ENCODE data around the gene PLCB4.

The PLCB4 gene

DNA sequence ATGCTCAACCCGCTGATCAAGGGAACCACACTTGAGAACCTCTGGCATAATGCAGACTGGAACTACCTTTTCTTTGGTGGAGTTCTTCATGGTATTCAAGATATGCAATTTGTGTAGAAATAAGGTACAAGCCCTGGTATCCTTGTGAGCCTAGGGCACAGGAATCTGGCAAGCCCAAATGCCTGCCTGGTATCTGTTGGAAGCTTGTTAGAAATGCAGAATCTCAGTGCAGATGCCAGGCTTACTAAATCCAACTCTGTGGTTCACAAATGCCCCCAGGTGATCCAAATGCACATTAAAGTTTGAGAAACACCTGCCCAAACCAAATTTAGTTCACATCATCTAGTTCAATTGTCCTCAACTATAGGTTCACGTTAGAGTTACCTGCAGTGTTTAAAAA lies 285.7 kb downstream of the PLCB4 start:
- DNase-seq (ENCODE audit: low read depth in 1 of 2, low spot score in 1 of 2), result no peak
- Histone ChIP-seq H3K27me3 (ENCODE audit: insufficient read depth, poor library complexity, severe bottlenecking) (no peaks in the 10 kb centered on the region), H3K4me3 (replicated peaks; ENCODE audit: insufficient read depth, low read length) (no peak overlapping the region), H3K27ac (replicated peaks) (no peak overlapping the region)
- TF ChIP-seq POLR2AphosphoS5 (IDR thresholded peaks at IDR 0.05; ENCODE audit: low read depth), result no peak
- TF ChIP-seq SPI1 (IDR thresholded peaks at IDR 0.05; ENCODE audit: borderline replicate concordance, low read depth), result no peak
- TF ChIP-seq, protein P1, sequence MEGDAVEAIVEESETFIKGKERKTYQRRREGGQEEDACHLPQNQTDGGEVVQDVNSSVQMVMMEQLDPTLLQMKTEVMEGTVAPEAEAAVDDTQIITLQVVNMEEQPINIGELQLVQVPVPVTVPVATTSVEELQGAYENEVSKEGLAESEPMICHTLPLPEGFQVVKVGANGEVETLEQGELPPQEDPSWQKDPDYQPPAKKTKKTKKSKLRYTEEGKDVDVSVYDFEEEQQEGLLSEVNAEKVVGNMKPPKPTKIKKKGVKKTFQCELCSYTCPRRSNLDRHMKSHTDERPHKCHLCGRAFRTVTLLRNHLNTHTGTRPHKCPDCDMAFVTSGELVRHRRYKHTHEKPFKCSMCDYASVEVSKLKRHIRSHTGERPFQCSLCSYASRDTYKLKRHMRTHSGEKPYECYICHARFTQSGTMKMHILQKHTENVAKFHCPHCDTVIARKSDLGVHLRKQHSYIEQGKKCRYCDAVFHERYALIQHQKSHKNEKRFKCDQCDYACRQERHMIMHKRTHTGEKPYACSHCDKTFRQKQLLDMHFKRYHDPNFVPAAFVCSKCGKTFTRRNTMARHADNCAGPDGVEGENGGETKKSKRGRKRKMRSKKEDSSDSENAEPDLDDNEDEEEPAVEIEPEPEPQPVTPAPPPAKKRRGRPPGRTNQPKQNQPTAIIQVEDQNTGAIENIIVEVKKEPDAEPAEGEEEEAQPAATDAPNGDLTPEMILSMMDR (IDR thresholded peaks at IDR 0.05; ENCODE audit: insufficient read depth, low read length), result no peak
- TF ChIP-seq, protein P2, sequence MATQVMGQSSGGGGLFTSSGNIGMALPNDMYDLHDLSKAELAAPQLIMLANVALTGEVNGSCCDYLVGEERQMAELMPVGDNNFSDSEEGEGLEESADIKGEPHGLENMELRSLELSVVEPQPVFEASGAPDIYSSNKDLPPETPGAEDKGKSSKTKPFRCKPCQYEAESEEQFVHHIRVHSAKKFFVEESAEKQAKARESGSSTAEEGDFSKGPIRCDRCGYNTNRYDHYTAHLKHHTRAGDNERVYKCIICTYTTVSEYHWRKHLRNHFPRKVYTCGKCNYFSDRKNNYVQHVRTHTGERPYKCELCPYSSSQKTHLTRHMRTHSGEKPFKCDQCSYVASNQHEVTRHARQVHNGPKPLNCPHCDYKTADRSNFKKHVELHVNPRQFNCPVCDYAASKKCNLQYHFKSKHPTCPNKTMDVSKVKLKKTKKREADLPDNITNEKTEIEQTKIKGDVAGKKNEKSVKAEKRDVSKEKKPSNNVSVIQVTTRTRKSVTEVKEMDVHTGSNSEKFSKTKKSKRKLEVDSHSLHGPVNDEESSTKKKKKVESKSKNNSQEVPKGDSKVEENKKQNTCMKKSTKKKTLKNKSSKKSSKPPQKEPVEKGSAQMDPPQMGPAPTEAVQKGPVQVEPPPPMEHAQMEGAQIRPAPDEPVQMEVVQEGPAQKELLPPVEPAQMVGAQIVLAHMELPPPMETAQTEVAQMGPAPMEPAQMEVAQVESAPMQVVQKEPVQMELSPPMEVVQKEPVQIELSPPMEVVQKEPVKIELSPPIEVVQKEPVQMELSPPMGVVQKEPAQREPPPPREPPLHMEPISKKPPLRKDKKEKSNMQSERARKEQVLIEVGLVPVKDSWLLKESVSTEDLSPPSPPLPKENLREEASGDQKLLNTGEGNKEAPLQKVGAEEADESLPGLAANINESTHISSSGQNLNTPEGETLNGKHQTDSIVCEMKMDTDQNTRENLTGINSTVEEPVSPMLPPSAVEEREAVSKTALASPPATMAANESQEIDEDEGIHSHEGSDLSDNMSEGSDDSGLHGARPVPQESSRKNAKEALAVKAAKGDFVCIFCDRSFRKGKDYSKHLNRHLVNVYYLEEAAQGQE (IDR thresholded peaks at IDR 0.05; ENCODE audit: insufficient replicate concordance, low read depth), result no peak
- TF ChIP-seq GABPA (IDR thresholded peaks at IDR 0.05; ENCODE audit: low read depth), result no peak

DNA sequence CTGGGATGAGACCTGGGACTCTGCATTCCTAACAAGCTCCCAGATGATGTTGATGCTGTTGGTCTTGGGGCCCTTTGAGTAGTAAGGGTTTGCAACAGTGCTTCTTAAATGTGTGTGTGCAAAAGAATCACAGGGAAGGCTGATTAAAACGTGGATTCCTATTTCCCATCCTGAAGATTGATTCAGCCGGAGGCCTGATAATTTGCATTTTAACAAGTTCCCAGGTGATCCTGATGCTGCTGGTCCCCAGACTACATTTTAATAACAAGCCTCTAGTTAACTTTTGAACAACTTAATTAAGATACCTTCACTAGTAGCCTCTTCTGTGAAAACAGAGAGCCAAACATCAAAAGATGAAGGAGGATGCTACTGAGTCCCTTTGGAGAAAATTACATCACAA lies 289.1 kb downstream of the PLCB4 start:
- Histone ChIP-seq H3K27ac (replicated peaks) (no peak overlapping the region), H3K27me3 (ENCODE audit: insufficient read depth, poor library complexity, severe bottlenecking) (no peaks in the 10 kb centered on the region), H3K4me3 (replicated peaks; ENCODE audit: insufficient read depth, low read length) (no peak overlapping the region)
- no peak for DNase-seq (ENCODE audit: low read depth in 1 of 2, low spot score in 1 of 2)
- no peak for TF ChIP-seq POLR2AphosphoS5 (IDR thresholded peaks at IDR 0.05; ENCODE audit: low read depth)
- no peak for TF ChIP-seq SPI1 (IDR thresholded peaks at IDR 0.05; ENCODE audit: borderline replicate concordance, low read depth)
- TF ChIP-seq, protein P1 (IDR thresholded peaks at IDR 0.05; ENCODE audit: insufficient read depth, low read length), result no peak
- TF ChIP-seq, protein P2 (IDR thresholded peaks at IDR 0.05; ENCODE audit: insufficient replicate concordance, low read depth), result no peak
- TF ChIP-seq GABPA (IDR thresholded peaks at IDR 0.05; ENCODE audit: low read depth), result no peak

DNA sequence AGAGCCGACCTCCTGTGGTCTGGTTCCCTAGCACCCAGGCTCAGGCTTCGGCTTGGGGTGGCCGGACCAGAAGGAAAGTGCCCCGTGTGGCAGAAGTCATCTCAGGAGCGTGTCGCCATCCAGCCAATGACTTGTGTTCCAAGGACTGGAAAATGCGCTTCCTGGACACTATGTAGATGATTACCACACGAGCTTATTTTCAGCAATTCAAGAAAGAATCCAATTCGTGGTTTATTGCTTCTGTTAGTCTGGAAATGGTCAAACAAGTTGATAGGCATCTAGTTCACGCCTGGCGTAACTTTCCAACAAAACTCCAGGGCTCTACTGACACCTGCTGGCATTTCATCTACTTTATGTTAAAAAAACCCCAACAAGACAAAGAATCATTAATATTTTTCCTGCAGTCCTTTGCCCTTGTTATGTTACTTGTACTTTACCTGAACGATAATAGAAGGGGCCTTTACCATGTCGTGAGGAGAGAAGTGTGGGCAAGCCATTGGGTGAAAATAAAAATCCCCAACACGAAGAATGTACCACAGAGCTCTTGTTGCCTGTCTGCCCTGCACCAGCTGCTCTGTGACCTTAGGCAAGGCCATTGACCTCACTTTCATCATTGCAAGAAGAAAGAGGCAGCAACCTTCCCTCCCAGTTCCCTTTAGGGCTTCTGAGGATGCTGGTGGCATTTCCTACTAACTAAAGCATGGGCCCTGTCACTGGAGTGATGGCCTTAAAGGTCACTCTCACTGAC lies 290.8 kb downstream of the PLCB4 start:
- Histone ChIP-seq H3K27me3 (ENCODE audit: insufficient read depth, poor library complexity, severe bottlenecking) (no peaks in the 10 kb centered on the region), H3K4me3 (replicated peaks; ENCODE audit: insufficient read depth, low read length) (no peak overlapping the region), H3K27ac (replicated peaks) (no peak overlapping the region)
- DNase-seq (ENCODE audit: low read depth in 1 of 2, low spot score in 1 of 2), result peak; percentile 2 to 3
- TF ChIP-seq POLR2AphosphoS5 (IDR thresholded peaks at IDR 0.05; ENCODE audit: low read depth) (no peak), GABPA (IDR thresholded peaks at IDR 0.05; ENCODE audit: low read depth) (no peak)
- TF ChIP-seq, protein P2 (IDR thresholded peaks at IDR 0.05; ENCODE audit: insufficient replicate concordance, low read depth), result no peak
- TF ChIP-seq, protein P1 (IDR thresholded peaks at IDR 0.05; ENCODE audit: insufficient read depth, low read length), result peak; percentile 0
